ENCODE results near the gene ARID1B. TPM values are rescaled to one million over a fixed set of nuclear protein-coding genes. Genes with fewer than 3 reads are reported as not detected.
A peak's percentile ranks its signal among the peaks of the same experiment; 100 is the strongest.

The ARID1B gene
- total and polyA plus RNA-seq, 9 of the 15 experiments (the other 6 are each of a cell fraction or from before 2014, with no cell fraction given), result 12.5 to 50.5 (median 25.8) TPM

- in situ Hi-C loops (cut with MboI) (no loop called here), intact Hi-C loops (cut with micrococcal nuclease) (loop anchor here (1.0 to 5.0 kb wide), 3 partner anchors 55 to 213 kb away; no protein-coding TSS in a partner anchor)
- no peaks in the 10 kb centered on the region for H4K20me1 ChIP-seq (replicated peaks; ENCODE audit: control insufficient read depth, insufficient read depth, low read length)
- H3K9ac ChIP-seq (ENCODE audit: insufficient read depth in 1 of 2, low read depth in 2 of 2, low read length in 2 of 2), result no peak overlapping the region
- ChIA-PET CTCF (ENCODE audit: low intra/inter-chr PET ratio) (no interaction called here), POLR2A (interaction anchor here (2.4 kb wide), 1 partner anchor 11 kb away, joined by 6 read pairs; no protein-coding TSS in a partner anchor)
- no peak overlapping the region for H3K4me2 ChIP-seq (ENCODE audit: insufficient read depth, low read length)
- H3K9me1 ChIP-seq (ENCODE audit: control insufficient read depth, insufficient read depth, low read length), result no peaks in the 10 kb centered on the region
- no peaks in the 10 kb centered on the region for H3K36me3 ChIP-seq (ENCODE audit: control insufficient read depth, insufficient read depth, low read length)
- no peaks in the 10 kb centered on the region for H3K27me3 ChIP-seq (ENCODE audit: control insufficient read depth in 2 of 2, insufficient read depth in 2 of 2, low read length in 2 of 2)
- no peaks in the 10 kb centered on the region for H3K9me3 ChIP-seq (replicated peaks; ENCODE audit: control insufficient read depth, insufficient read depth, low read depth, low read length)
- no peak overlapping the region for H3K4me3 ChIP-seq
- BruUV-seq (replicated peaks), result no TSS peak
- ATAC-seq (no peak), DNase-seq (ENCODE audit: extremely low read depth in 1 of 4, low spot score in 3 of 4) (no peak), FAIRE-seq (no peak)
- H3K27ac ChIP-seq (ENCODE audit: extremely low read depth, low read depth, low read length), result no peak overlapping the region
- H3K4me1 ChIP-seq (replicated peaks in 1 of 2; ENCODE audit: control insufficient read depth in 2 of 2, insufficient read depth in 2 of 2, low read length in 2 of 2), result peaks cover 15 to 24% of the 10 kb centered on the region in 2 experiments; a peak in 4 of 5 replicates
- WGBS (ENCODE audit: insufficient coverage, low coverage, missing lambda C conversion rate), result 65% methylated on average over 5 of the region's 5 CpGs
- H3K79me2 ChIP-seq (ENCODE audit: control insufficient read depth, insufficient read depth, low read length), result peaks cover 39% of the 10 kb centered on the region
- TF ChIP-seq ZFP36 (IDR thresholded peaks at IDR 0.05; ENCODE audit: low read depth, low read length, partially characterized antibody), result no peak
- peak; percentile 60; the same call in 1 of the 2 replicates for TF ChIP-seq ZNF512 (tag; IDR thresholded peaks at IDR 0.05)
- no peak for TF ChIP-seq RB1 (IDR thresholded peaks at IDR 0.05; ENCODE audit: low read depth)
- TF ChIP-seq KHSRP (IDR thresholded peaks at IDR 0.05), result no peak
- no peak for TF ChIP-seq NFIC (IDR thresholded peaks at IDR 0.05)
- 0 out of 2 replicates have a peak, but pooled peaks have one; percentile 20 for TF ChIP-seq POLR2H (tag; IDR thresholded peaks at IDR 0.05; ENCODE audit: low read depth)
- TF ChIP-seq SREBF2 (CRISPR knock-in tag; IDR thresholded peaks at IDR 0.05), result no peak
- no peak for TF ChIP-seq CHAMP1 (IDR thresholded peaks at IDR 0.05)
- no peak for TF ChIP-seq JUND (IDR thresholded peaks at IDR 0.05; ENCODE audit: borderline replicate concordance, low read depth, low read length)
- TF ChIP-seq JUND (tag; IDR thresholded peaks at IDR 0.05; ENCODE audit: borderline replicate concordance, low read depth, low read length), result no peak
- TF ChIP-seq RBBP5 (IDR thresholded peaks at IDR 0.05; ENCODE audit: borderline replicate concordance, insufficient read depth, low read length, poor library complexity, severe bottlenecking), result no peak
- H2AFZ ChIP-seq (ENCODE audit: low read depth, low read length), result no peak overlapping the region
These were observed 1.5 kb upstream of the ARID1B start for GRCh38 chr6:156775717-156776116.
